Adrenal gland (tissue), 12 donors: ENCODE measurements around the gene TPO. TPM values are rescaled to one million over a fixed set of nuclear protein-coding genes. Genes with fewer than 3 reads are reported as not detected.

Experiments
- DNase-seq, 7 donors: peaks; one replicate each; pipeline ENCODE4 v3.0.0-alpha.2; 2019 to 2020
- H3K27ac ChIP-seq, 5 donors: fragments of 200-600 bp; sonication (generic) in 4 of 5; 1 replicate in 3 of 5; 2 replicates in 2 of 5; pipeline versions ENCODE4 v1.5.1 to v1.8.0; 2016 to 2020; ENCODE audit warnings: mild to moderate bottlenecking in 1 of 5
- H3K27me3 ChIP-seq: fragments of 200-600 bp; 2 replicates; pipeline ENCODE4 v1.8.0; 2021
- H3K36me3 ChIP-seq, 2 donors: fragments of 200-600 bp; replicated peaks in 1 of 2; 1 replicate in 1 of 2; 2 replicates in 1 of 2; pipeline versions ENCODE4 v1.5.1 to v1.8.0; 2018 to 2022
- H3K4me1 ChIP-seq, 2 donors: fragments of 200-600 bp; replicated peaks in 1 of 2; 1 replicate in 1 of 2; 2 replicates in 1 of 2; pipeline versions ENCODE4 v1.5.1 to v1.8.0; 2018 to 2021
- H3K4me3 ChIP-seq, 4 donors: fragments of 200-600 bp; sonication (generic) in 3 of 4; one replicate each; pipeline ENCODE4 v1.5.1; 2016 to 2018
- H3K9me3 ChIP-seq, 3 donors: fragments of 200-600 bp; sonication (generic) in 1 of 3; replicated peaks in 1 of 3; 1 replicate in 2 of 3; 2 replicates in 1 of 3; pipeline versions ENCODE4 v1.5.1 to v1.8.0; 2016 to 2021
- CTCF ChIP-seq, 6 experiments: fragments of 450-650 bp in 4 of 6; fragments of 200-600 bp in 2 of 6; sonication (generic) in 1 of 6; IDR thresholded peaks; 1 replicate in 5 of 6; 2 replicates in 1 of 6; pipeline versions ENCODE4 v1.5.1 to v1.8.0; 2016 to 2021; ENCODE audit warnings: antibody characterized with exemption in 6 of 6, mild to moderate bottlenecking in 2 of 6, moderate library complexity in 1 of 6
- POLR2A ChIP-seq, 2 donors: fragments of 450-650 bp; IDR thresholded peaks; one replicate each; pipeline ENCODE4 v1.6.1; 2017; ENCODE audit warnings: antibody characterized with exemption in 2 of 2, mild to moderate bottlenecking in 2 of 2, moderate library complexity in 1 of 2
- WGBS, 4 donors: extraction: QIAGEN DNeasy Blood & Tissue Kit in 2 of 4; methylation state at CpG; one replicate each; pipeline versions ENCODE4 v1.1.5 to v1.1.7; 2013 to 2017; 5-methylcytosine and 5-hydroxymethylcytosine counted together
- intact Hi-C, 2 donors: fragments of 100-400 bp; cut with DNase I; formaldehyde crosslinking; loops; one replicate each; pipeline versions ENCODE4 v1.14.1 to v1.15.0; 2022 to 2023
- polyA plus RNA-seq, 3 donors: library from polyadenylated mRNA; stranded (reverse); fragments of 200-250 nt in 2 of 3; fragments of 350-450 nt in 1 of 3; fragmentation: Illumina TruSeq in 1 of 3; extraction: RNeasy Lipid Tissue Mini Kit (QIAGEN cat#74804) in 1 of 3; gene quantifications; one replicate each; pipeline ENCODE4 v1.2.3, GENCODE V29; 2013 to 2014
- total RNA-seq, 9 donors: library from RNA; depleted of rRNA in 4 of 9; stranded (reverse); fragments of >200 nt in 4 of 9; fragments of 120-200 nt in 1 of 9; fragmentation: NEBNext Ultra II Directional in 1 of 9; extraction: Animal tissue kit (Norgen Biotek cat#: 25700) in 1 of 9; gene quantifications; one replicate each; pipeline versions ENCODE4 v1.1.0 to v1.2.4, GENCODE V29; 2013 to 2023
- donor health status: healthy with polysubstance abuse.
- donor health status: Bipolar disorder and iron deficiency.
- donor health status: DM: yes; HTN: yes; CAD: no.
- donor health status: DM: no; HTN: no; CAD: no.
- donor health status: DM: no; HTN: no; CAD: no.
- donor health status: DM: yes; HTN: yes; CAD: no.

Gene TPO
- total and polyA plus RNA-seq, 12 donors: 0.08 to 16.0 (median 1.6) TPM; not detected in 8

DNA sequence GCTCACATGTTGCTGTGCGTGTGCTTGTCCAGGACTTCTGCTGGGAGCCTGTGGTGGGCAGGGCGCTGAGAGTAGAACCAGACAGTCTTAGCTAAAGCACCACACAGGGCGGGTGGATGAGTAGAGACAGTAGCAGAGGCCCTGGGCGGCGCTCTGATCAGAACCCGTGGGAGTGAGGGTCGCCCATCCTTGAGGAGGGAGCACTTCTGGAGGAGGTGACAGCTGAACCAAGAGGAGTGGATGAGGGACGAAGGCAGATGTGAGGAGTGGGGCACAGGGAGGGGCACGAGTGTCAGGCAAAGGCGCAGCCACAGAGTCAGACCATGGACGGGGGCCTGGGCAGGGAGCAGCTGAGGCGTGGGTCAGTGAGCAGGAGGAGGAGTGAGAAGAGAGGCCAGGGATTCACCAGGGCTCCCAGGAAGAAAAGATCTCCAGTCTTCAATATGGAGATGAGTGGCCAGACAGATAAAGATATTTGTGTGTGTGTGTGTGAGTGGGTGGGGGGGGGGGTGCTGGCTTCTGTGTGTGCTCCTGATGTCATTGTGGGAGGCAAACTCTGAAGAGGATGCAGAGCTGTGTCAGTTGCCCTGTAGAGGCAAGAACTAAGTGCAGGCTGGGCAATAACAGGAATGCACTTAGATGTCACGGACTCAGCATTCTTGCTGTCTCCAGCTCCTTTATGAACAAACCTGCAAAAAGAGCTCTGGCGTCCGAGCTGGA, 79.6 kb downstream of the TPO start:
- whole genome bisulfite sequencing, 4 donors: 72 to 79% (median 76%) methylated on average over 13 to 15 of the region's 15 CpGs

DNA sequence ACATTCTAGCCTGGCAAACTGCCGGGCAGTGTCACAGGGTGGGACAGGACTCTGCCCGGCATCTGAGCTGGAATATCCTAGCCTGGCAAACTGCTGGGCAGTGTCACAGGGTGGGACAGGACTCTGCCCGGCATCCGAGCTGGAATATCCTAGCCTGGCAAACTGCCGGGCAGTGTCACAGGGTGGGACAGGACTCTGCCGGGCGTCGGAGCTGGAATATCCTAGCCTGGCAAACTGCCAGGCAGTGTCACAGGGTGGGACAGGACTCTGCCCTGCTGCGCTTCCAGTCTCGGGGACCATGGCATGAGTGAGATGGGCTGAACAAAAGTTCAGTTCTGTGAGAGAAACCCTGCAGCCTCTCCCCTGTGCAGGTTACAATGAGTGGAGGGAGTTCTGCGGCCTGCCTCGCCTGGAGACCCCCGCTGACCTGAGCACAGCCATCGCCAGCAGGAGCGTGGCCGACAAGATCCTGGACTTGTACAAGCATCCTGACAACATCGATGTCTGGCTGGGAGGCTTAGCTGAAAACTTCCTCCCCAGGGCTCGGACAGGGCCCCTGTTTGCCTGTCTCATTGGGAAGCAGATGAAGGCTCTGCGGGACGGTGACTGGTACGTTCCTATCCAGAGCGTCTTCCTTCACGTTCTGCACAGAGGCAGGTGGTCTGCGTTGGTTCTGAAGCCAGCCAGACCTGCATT, 80.3 kb downstream of the TPO start:
- no peak overlapping the region for H3K4me3 ChIP-seq
- no peak overlapping the region for H3K27ac ChIP-seq
- TF ChIP-seq CTCF (IDR thresholded peaks at IDR 0.05) (no peak), POLR2A (IDR thresholded peaks at IDR 0.05) (no peak)
- no peaks in the 10 kb centered on the region for H3K9me3 ChIP-seq
- intact Hi-C loops: no loop called here
- peak in 2 of 7 donors; percentile 1 to 27 for DNase-seq
- WGBS, 4 donors: 74 to 80% (median 79%) methylated on average over 12 to 24 of the region's 24 CpGs
- H3K4me1 ChIP-seq: no peaks in the 10 kb centered on the region
- no peaks in the 10 kb centered on the region for H3K36me3 ChIP-seq
- no peaks in the 10 kb centered on the region for H3K27me3 ChIP-seq

More for the DNA sequence above, 79.6 kb downstream of the TPO start:
- Histone ChIP-seq H3K4me1 (no peaks in the 10 kb centered on the region), H3K4me3 (no peak overlapping the region), H3K9me3 (no peaks in the 10 kb centered on the region), H3K27ac (no peak overlapping the region), H3K27me3 (no peaks in the 10 kb centered on the region), H3K36me3 (no peaks in the 10 kb centered on the region)
- peak in 3 of 7 donors; percentile 4 to 25 (median 7) for DNase-seq
- intact Hi-C loops: no loop called here
- no peak for TF ChIP-seq CTCF (IDR thresholded peaks at IDR 0.05)
- no peak for TF ChIP-seq POLR2A (IDR thresholded peaks at IDR 0.05)

DNA sequence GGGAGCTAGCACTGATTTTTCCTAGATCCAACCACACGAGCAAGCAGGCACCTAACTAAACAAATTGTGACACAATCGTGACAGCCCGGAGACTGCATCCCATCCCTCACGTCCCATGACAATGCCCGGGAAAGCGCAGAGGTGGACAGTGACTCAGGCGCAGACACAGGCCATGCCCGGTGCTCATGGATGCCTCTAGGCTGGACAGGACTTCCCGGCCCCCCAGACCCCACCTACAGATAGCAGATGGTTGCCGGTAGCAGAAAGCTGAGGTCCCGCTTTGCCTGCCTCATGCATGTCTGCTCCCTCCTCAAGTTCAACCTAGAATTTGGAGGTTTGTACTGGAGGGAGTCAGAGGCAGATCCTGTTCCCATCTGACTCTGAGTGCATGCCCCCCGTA, 81.0 kb downstream of the TPO start:
- DNase-seq: peak in 1 of 7 donors; percentile 5
- TF ChIP-seq CTCF (IDR thresholded peaks at IDR 0.05): no peak
- TF ChIP-seq POLR2A (IDR thresholded peaks at IDR 0.05): no peak
- 73 to 87% (median 80%) methylated on average over 8 to 12 of the region's 12 CpGs for WGBS, 4 donors

DNA sequence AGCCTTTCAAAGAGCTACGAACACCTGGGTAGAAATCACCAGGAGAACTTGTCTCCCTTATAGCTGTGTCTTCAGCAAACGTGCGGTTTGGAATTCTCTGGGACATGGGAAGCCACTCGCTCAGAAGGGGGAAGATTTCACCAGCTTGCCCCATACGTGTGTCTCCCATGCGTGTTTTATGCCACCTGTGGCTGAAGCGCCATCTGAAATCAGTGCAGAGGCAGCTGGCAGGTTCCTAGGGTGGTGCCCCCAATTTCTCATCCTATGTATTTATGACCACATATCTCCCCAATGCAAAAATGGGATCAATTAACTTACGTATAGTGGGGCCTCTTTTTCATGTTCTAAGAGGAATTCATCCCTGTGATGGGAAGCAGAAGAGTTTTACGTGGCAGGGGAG, 81.6 kb downstream of the TPO start:
- H3K27me3 ChIP-seq: no peaks in the 10 kb centered on the region
- H3K9me3 ChIP-seq: no peaks in the 10 kb centered on the region
- intact Hi-C loops: no loop called here
- no peaks in the 10 kb centered on the region for H3K36me3 ChIP-seq
- peak in 1 of 7 donors; percentile 25 for DNase-seq
- H3K27ac ChIP-seq: no peak overlapping the region
- WGBS, 4 donors: 73 to 85% (median 81%) methylated on average over 9 of the region's 9 CpGs
- no peaks in the 10 kb centered on the region for H3K4me1 ChIP-seq
- TF ChIP-seq POLR2A (IDR thresholded peaks at IDR 0.05) (no peak), CTCF (IDR thresholded peaks at IDR 0.05) (no peak)
- no peak overlapping the region for H3K4me3 ChIP-seq

More for the DNA sequence above, 81.0 kb downstream of the TPO start:
- H3K27ac ChIP-seq: no peak overlapping the region
- no peaks in the 10 kb centered on the region for H3K27me3 ChIP-seq
- H3K4me3 ChIP-seq: no peak overlapping the region
- no peaks in the 10 kb centered on the region for H3K4me1 ChIP-seq
- H3K9me3 ChIP-seq: no peaks in the 10 kb centered on the region
- H3K36me3 ChIP-seq: no peaks in the 10 kb centered on the region
- intact Hi-C loops: no loop called here
